ENCODE measurements around the gene KBTBD4.
"Not testable (repeated sequence)": the region's sequence is repeated elsewhere in the genome, so short reads cannot be mapped to it uniquely, and the experiment has no call there.

The KBTBD4 gene

GRCh38 chr11:47558695-47559094 is 20.1 kb downstream of the KBTBD4 start:
- DNase-seq: no peak

GRCh38 chr11:47557004-47557403 is 21.8 kb downstream of the KBTBD4 start:
- not testable (repeated sequence) for DNase-seq

GRCh38 chr11:47553406-47553743 is 25.4 kb downstream of the KBTBD4 start:
- no peak for DNase-seq

DNA sequence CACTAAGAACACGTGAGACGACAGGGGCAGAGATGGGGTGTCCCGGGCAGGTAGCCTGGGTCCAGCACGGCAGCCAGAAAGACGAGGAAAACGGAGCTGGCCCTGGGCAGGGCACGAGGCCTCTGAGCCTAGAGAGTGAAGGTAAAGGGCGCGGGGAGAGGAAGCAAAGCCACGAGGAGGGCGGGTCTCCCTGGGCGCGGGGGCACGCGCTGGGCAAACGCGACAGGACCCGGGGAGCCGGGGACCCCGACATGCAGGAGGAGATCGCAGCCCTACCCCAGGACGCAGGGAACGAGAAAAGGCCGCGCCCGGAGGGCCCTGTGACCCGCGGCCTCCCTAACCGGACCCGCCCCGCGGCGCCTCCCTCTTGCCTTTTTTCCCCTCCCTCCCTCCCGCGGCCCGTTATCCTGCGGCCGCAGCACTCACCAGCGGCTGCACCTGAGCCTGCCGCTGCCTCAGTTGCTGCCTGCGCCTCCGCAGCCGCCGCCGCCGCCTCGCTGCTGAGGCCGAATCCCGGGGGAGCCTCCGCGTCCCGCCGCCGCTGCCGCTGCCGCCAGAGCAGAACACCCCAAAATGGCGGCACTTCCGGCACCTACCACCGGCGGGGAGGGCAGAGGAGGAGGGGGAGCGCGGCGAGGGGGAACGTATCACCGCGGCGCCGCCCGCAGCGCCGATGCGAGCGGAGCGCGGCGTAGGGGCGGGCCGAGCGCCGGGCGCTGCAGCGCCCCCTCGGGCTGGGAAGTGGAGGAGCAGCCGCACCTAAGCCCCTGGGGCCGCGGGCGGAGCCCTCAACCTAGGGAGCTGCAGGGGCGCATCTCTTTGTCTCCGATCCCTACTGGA is 26.0 kb downstream of the KBTBD4 start, which contains the start of gene CELF1:
CELF1 (minus strand) TSS at position 567 of the 840 bp plus-strand sequence. CDS start 53,609 bp downstream, outside the sequence.
- DNase-seq: peak; percentile 93

GRCh38 chr11:47552056-47552565 is 26.7 kb downstream of the KBTBD4 start:
- DNase-seq: peak; percentile 23

DNA sequence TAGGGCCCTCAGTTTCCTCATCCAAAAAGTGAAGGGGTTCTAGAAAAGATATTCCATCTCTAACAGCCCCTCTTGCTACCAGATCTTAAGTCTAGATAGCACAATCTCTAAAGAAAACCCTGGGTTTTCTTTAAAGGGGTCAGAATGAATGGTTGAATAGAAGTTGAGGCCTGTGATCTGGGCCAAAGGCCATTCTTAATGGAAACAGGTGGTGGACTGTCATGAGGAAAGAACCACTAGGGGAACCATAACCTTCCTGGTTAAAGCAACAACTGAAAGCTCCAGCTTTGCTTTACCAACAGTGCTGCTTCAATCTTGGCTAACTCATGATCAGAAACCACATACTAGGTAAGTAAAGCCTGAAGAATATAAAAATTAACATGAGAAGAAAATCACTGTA is 27.7 kb downstream of the KBTBD4 start:
- peak; percentile 54 for DNase-seq

DNA sequence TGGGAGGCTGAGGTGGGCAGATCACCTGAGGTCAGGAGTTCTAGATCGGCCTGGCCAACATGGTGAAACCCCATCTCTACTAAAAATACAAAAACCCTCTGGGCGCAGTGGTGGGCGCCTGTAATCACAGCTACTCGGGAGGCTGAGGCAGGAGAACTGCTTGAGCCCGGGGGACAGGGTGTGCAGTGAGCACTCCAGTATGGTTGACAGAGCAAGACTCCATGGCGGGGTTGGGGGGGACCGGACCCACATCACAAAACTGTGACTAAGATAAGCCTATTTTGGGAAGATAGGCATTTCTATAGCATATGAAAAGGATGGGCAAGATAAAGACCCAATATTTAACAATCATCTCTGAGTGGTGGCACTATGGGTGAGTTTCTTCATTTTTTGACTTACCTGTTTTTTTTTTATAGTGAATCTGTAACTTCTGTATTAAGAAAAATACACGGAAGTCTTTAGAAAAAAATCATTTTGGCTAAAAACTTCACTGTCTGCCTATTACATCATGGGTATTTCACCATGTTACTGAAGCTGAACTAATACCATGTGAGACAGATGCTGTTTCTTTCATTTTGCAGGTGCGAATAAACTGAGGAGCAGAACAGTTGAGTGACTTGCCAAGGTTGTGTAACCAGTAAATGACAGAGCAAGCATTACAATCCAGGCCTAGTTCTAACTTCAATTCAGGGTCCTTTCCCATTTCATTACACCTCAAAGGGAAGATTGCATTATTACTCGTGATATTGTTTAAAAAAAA is 28.3 kb downstream of the KBTBD4 start:
- no peak for DNase-seq

DNA sequence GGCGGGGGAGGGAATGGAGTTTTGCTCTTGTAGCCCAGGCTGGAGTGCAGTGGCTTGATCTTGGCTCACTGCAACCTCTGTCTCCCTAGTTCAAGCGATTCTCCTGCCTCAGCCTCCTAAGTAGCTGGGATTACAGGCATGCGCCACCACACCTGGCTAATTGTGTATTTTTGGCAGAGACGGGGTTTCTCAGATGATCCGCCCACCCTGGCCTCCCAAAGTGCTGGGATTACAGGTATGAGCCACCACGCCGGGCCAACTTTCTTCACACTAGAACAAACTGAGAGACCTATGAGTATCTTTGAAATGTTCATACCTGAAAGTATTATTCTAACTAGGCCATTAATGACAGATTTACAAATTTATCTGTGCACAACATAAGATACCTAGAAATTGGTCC is 32.5 kb downstream of the KBTBD4 start:
- DNase-seq: not testable (repeated sequence)

DNA sequence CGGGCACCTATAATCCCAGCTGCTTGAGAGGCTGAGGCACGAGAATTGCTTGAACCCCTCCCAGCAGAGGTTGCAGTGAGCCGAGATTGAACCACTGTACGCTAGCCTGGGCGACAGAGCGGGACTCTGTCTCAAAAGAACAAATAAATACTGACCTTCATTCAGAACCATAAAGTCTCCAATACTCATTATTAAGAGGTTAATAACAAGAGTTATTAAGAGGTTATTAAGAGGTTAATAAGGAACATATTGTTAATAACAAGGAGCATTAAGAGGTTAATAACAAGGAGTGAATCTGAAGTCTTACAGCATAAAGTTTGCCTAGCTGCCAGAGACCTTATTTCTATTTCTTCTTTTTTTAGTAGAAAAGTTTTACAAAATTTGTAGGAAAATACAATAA is 33.5 kb downstream of the KBTBD4 start:
- DNase-seq: no peak

DNA sequence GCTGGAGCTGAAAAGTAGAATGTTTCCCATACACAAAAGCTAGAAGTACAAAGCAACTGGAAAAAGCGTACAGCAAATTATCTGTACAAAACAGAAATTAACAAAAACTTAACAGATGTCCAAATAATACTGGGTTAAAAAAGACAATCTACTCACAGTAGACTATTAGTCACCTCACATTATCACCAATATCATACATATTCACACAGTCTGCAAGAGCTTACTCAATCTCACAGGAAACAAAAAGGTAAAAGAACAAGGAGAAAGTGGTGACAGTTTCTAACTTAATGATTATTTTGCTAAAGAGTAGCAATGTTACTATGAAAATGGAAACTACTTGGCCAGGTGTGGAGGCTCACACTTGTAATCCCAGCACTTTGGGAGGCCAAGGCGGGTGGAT is 37.7 kb downstream of the KBTBD4 start:
- DNase-seq: no peak

GRCh38 chr11:47539681-47540039 is 39.1 kb downstream of the KBTBD4 start:
- DNase-seq: no peak

GRCh38 chr11:47538741-47539565 is 39.8 kb downstream of the KBTBD4 start:
- no peak for DNase-seq

DNA sequence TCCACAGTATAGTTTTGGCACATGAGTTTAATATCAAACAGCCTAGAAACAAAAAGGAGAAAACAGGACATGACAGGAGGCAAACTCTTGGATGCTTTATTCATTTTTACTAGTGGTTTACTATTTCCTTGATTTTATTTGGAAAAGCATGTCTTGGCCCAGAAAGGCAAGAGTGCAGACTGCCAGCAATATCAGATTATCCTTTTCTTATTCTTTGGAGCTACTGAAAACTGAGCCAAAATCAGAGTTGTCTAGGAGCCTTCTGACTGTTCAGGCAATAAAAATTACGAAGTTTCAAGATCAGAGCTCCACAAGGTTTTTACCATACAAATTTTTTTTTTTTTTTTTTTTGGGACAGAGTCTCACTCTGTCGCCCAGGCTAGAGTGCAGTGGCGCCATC is 41.9 kb downstream of the KBTBD4 start:
- no peak for DNase-seq

- peak; percentile 61 for DNase-seq
These were observed 44.0 kb downstream of the KBTBD4 start for GRCh38 chr11:47534704-47535251.

DNA sequence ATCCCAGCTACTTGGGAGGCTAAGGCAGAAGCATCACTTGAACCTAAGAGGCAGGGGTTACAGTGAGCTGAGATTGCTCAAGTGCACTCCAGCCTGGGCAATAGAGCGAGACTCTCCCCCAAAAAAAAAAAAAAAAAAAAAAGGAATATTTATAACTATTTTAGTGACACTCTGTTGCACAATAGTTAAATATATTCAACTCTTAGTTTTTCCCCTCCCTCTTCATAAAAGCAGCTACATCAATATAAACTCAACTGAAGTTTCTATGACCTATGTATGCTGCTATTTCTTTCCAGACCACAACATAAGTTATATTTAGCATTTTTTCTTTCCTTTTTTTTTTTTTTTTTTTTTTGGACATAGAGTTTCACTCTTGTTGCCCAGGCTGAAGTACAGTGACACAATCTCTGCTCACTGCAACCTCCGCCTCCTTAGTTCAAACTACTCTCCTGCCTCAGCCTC is 45.0 kb downstream of the KBTBD4 start:
- no peak for DNase-seq

DNA sequence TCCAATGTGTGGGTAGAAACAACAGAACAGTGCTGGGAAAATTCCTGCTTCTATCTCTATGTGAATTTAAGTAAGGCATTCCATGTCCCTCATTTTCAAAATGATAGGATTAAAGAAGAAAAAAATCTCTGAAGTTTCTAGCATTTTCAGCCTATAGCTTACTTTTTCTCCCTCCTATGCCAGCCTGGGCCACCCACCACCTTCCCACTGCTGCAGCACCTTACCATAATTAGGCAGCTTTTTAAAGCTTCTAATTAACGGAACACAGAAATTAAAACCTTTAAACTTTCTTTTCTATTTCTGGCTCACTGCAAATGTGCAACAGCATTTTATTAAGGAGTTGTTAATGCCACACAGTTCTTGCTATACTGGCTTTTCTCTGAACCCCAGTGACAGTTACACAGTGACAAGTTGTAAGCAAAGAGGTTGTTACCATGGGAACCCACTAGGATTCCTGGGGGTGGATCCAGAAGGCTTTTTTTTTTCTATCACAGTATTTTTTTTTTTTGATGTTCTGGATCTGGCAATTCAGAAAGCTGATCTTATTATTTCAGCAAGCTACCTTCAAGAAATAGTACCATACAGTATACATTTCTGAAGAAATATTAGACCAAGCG is 46.1 kb downstream of the KBTBD4 start:
- DNase-seq: no peak

DNA sequence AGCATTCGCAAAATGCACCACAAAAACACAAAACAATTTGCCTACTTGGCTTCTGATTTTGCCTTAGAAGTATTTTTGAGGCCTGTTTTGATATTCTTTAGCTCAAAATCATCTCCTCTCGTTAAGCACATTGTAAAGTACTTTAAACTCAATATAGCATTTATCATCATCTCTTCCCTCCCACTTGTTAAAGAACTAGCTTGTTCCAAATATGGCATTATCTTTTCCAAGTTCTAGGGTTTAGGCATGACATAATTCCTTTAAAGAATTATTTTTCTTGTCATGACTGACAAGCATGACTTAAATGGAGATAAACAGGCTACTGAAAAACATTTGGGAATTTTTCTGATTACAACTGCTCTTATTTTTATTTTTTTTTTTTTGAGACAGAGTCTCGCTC is 47.1 kb downstream of the KBTBD4 start:
- no peak for DNase-seq

DNA sequence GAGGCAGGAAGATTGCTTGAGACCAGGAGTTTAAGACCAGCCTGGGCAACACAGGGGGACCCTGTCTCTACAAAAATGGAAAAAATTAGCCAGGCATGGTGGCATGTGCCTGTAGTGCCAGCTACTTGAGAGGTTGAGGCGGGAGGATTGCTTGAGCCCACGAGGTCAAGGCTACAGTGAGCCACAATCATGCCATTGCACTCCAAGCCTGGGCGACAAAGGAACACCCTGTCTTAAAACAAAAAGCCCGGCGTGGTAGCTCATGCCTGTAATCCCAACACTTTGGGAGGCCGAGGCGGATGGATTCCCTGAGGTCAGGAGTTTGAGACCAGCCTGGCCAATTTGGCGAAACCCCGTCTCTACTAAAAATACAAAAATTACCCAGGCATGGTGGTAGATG is 48.0 kb downstream of the KBTBD4 start:
- DNase-seq: not testable (repeated sequence)

DNA sequence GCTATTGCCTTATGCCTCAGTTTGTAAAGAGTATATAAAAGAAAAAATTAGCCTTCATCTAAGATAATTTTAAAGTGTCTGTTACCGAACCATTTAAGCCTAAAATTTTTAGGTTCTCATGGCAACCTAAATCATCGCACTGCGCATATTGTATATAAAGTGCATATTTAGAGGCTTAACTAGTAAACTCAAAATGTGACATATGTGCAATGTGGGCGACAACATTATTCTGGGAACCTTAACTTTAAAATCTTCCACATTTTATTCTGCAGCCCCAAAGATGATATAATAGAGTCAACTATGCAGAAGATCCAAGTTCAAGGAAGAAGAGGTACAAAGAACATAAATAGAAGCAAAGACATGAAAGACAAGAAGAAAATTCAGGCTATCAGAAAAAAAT is 48.8 kb downstream of the KBTBD4 start:
- no peak for DNase-seq

DNA sequence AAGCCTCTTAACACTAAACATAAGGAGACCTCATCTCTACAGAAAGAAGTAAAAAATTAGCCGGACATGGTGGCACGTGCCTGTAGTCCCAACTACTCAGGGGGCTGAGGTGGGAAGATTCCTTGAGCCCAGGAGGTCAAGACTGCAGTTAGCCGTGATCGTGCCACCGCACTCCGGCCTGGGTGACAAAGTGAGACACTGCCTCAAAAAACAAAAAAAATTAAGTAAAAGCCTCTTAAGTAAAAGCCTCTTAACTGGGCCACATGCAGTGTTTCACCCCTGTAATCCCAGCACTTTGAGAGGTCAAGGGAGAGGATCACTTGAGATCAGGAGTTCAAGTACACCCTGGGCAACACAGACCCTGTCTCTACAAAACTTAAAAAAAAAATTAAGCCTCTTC is 51.6 kb downstream of the KBTBD4 start:
- DNase-seq: no peak

DNA sequence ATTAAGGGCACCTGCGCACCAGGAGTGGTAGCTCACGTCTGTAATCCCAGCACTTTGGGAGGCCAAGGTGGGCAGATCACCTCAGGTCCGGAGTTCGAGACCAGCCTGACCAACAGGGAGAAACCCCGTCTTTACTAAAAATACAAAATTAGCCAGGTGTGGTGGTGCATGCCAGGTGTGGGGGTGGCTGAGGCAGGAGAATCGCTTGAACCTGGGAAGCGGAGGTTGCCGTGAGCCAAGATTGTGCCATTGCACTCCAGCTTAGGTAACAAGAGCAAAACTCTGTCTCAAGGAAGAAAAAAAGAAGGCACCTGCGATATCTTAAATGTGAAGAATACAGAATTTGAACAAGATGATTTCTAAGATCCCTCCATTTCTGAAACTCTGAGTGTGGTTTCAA is 52.7 kb downstream of the KBTBD4 start:
- not testable (repeated sequence) for DNase-seq

GRCh38 chr11:47524291-47524874 is 54.4 kb downstream of the KBTBD4 start:
- DNase-seq: no peak

Data from hematopoietic multipotent progenitor cell treated with erythropoietin and hydrocortisone succinate and interleukin-3 and kit ligand, for 8 days (in vitro differentiated cells).